Muscle layer of colon (tissue), 2 donors: ENCODE data around the gene SUGCT.

Source experiments
- H3K27ac ChIP-seq: one replicate; pipeline ENCODE4 v1.7.0; 2013; ENCODE audit warnings: low read depth, mild to moderate bottlenecking, low read length, moderate library complexity
- H3K27me3 ChIP-seq, 2 donors: one replicate each; pipeline ENCODE4 v1.7.0; 2013; ENCODE audit warnings: low read length in 2 of 2, mild to moderate bottlenecking in 2 of 2; ENCODE audit not compliant: insufficient read depth in 2 of 2, control insufficient read depth in 1 of 2
- H3K36me3 ChIP-seq: one replicate; pipeline ENCODE4 v1.7.0; 2013; ENCODE audit warnings: mild to moderate bottlenecking, low read length; ENCODE audit not compliant: insufficient read depth
- H3K4me1 ChIP-seq: one replicate; pipeline ENCODE4 v1.7.0; 2013; ENCODE audit warnings: mild to moderate bottlenecking, low read length; ENCODE audit not compliant: insufficient read depth
- H3K4me3 ChIP-seq, 2 donors: one replicate each; pipeline ENCODE4 v1.7.0; 2013; ENCODE audit warnings: low read length in 2 of 2, low read depth in 1 of 2, mild to moderate bottlenecking in 1 of 2, moderate library complexity in 1 of 2
- H3K9ac ChIP-seq: one replicate; pipeline ENCODE4 v1.7.0; 2013; ENCODE audit warnings: low read length
- H3K9me3 ChIP-seq: one replicate; pipeline ENCODE4 v1.7.0; 2013; ENCODE audit warnings: mild to moderate bottlenecking, low read length
- donor health status: abdominal sarcoma.
- donor health status: Adenocarcinoma of cecum.

Gene SUGCT

GRCh38 chr7:40306596-40306995 is 171.8 kb downstream of the SUGCT start:
- Histone ChIP-seq H3K27me3 (no peaks in the 10 kb centered on the region), H3K9me3 (no peaks in the 10 kb centered on the region), H3K9ac (no peak overlapping the region), H3K27ac (no peak overlapping the region), H3K4me3 (no peak overlapping the region), H3K4me1 (no peaks in the 10 kb centered on the region), H3K36me3 (no peaks in the 10 kb centered on the region)

DNA sequence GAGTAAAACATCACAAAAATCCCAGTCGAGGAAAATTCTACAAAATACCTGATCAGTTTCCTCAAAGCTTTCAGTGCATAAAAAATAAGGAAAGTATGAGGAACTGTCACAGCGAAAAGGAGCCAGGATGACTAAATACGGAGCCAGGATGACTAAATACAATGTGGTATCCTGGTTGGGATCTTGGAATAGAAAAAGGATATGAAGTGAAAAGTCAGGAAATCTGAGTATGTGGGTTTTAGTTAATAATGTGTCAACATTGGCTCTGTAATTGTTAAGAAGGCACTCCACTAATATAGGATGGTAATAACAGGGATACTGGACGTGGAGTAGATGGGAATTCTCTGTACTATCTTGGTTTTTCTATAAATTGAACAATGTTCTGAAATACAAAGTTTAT is 175.5 kb downstream of the SUGCT start:
- H3K27ac ChIP-seq, result no peak overlapping the region
- H3K4me1 ChIP-seq, result no peaks in the 10 kb centered on the region
- no peak overlapping the region for H3K9ac ChIP-seq
- no peaks in the 10 kb centered on the region for H3K9me3 ChIP-seq
- H3K36me3 ChIP-seq, result no peaks in the 10 kb centered on the region
- H3K4me3 ChIP-seq, result no peak overlapping the region
- no peaks in the 10 kb centered on the region for H3K27me3 ChIP-seq

GRCh38 chr7:40311307-40311706 is 176.5 kb downstream of the SUGCT start:
- no peaks in the 10 kb centered on the region for H3K4me1 ChIP-seq
- H3K27me3 ChIP-seq, result no peaks in the 10 kb centered on the region
- H3K9me3 ChIP-seq, result no peaks in the 10 kb centered on the region
- H3K4me3 ChIP-seq, result no peak overlapping the region
- H3K9ac ChIP-seq, result no peak overlapping the region
- no peak overlapping the region for H3K27ac ChIP-seq
- no peaks in the 10 kb centered on the region for H3K36me3 ChIP-seq

DNA sequence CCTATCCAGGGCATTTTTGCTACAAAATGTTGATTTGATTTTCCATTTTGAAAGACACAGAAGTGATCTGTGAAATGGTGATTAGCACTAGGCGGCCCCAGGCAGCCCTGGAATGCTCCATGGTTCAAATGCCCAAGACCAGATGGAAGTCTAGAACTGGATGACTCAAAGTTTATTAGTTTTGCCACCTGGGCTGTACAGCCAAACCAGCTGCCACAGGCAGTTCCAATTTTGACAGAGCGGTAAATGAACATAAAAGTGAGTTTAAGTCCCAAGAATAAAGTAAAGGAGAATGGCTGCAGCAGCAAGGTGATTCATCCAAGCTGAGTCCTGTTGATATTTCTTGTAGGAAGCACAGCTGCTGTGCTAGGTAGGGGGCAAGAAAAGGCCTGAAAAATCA is 180.5 kb downstream of the SUGCT start:
- Histone ChIP-seq H3K27me3 (no peaks in the 10 kb centered on the region), H3K36me3 (no peaks in the 10 kb centered on the region), H3K4me1 (no peaks in the 10 kb centered on the region), H3K9ac (no peak overlapping the region), H3K27ac (no peak overlapping the region), H3K4me3 (no peak overlapping the region), H3K9me3 (no peaks in the 10 kb centered on the region)

GRCh38 chr7:40316176-40316575 is 181.4 kb downstream of the SUGCT start:
- H3K9me3 ChIP-seq, result no peaks in the 10 kb centered on the region
- no peaks in the 10 kb centered on the region for H3K27me3 ChIP-seq
- H3K4me1 ChIP-seq, result no peaks in the 10 kb centered on the region
- no peaks in the 10 kb centered on the region for H3K36me3 ChIP-seq
- no peak overlapping the region for H3K4me3 ChIP-seq
- H3K9ac ChIP-seq, result no peak overlapping the region
- H3K27ac ChIP-seq, result no peak overlapping the region

DNA sequence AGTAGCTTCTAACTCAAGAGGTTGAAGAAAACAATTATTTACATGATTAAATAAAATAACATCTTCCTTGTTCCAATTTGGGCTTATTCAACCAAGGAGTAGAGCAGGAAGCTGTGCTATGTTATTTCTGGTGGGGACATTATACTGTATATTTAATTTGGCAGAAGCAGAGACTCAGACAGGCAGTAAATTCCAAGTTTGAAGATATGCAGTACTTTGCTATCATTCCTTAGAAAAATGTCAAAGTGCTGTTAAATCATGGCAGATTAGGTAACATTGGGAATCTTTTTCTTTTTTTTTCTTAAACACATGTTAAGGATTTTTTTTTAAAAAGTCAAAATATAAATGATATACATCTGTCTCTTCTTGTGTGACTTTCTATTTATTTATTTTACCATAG is 190.1 kb downstream of the SUGCT start:
- H3K27me3 ChIP-seq, result no peaks in the 10 kb centered on the region
- H3K9ac ChIP-seq, result no peak overlapping the region
- no peak overlapping the region for H3K4me3 ChIP-seq
- H3K27ac ChIP-seq, result no peak overlapping the region
- no peaks in the 10 kb centered on the region for H3K36me3 ChIP-seq
- no peaks in the 10 kb centered on the region for H3K9me3 ChIP-seq
- H3K4me1 ChIP-seq, result no peaks in the 10 kb centered on the region

DNA sequence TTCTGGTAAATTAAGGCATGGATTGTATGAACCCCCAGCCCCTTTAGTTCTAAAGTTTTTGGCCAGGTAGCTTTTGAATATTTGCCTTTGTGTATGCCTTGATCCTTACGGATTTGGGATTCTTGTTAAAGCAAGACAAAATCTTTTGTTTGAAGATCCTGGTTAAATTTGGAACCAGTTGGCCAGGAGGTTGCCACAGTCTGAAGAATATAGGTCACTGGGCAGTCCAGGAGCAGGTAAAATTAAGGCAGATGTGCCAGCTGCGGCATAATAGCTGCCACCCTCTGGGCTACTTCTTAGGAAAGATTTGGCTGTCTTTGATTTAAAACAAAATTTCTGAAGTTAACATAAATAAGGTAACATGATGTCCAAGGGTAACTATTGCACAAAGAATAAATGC is 192.3 kb downstream of the SUGCT start:
- H3K36me3 ChIP-seq, result no peaks in the 10 kb centered on the region
- H3K27ac ChIP-seq, result no peak overlapping the region
- no peaks in the 10 kb centered on the region for H3K9me3 ChIP-seq
- no peaks in the 10 kb centered on the region for H3K27me3 ChIP-seq
- H3K4me1 ChIP-seq, result no peaks in the 10 kb centered on the region
- no peak overlapping the region for H3K9ac ChIP-seq
- no peak overlapping the region for H3K4me3 ChIP-seq

DNA sequence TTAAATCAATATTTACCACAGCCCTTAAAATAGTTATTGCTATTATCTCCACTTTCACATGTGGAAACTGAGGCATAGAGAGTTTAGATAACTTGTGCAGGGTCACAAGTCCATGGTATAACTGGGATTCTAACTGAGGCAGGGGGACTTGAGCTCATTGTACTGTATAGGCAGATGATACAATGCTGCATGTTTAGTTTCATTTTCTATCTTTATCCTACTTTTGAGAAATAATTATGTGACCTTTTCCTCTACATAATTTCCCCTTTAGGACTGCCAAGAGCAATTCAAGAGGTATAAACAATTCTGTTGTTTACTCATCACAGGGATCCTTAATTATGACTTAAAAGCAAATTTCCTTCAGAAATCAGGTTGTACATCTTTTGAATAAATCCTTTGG is 193.1 kb downstream of the SUGCT start:
- no peaks in the 10 kb centered on the region for H3K9me3 ChIP-seq
- no peak overlapping the region for H3K4me3 ChIP-seq
- no peaks in the 10 kb centered on the region for H3K36me3 ChIP-seq
- no peak overlapping the region for H3K27ac ChIP-seq
- no peaks in the 10 kb centered on the region for H3K27me3 ChIP-seq
- no peaks in the 10 kb centered on the region for H3K4me1 ChIP-seq
- no peak overlapping the region for H3K9ac ChIP-seq

DNA sequence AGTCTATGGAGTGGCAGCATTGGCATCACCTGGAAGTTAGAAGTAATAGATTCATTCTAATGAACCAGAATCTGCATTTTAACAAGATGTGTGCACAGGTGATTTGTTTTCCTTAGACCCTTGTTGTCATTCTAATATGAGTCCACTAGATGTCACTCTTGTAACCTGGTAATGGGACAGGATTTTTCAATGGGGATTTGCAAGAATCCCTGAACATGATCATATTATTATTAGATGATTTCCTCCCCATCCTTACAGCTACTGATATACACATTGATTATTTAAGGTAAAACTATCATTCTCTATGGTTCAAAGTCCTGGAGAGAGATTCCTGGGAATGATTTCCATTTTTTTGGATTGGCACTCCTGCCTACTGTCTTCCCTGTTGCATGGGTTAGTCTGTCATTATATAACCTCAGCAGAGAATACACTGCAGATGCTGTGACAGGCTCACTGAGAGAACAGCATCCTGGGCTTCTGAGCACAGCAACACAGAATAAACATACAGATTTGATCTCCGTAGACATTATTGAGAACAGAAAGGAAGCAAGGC is 194.9 kb downstream of the SUGCT start:
- H3K27ac ChIP-seq, result no peak overlapping the region
- H3K9me3 ChIP-seq, result no peaks in the 10 kb centered on the region
- no peak overlapping the region for H3K4me3 ChIP-seq
- H3K4me1 ChIP-seq, result no peaks in the 10 kb centered on the region
- no peaks in the 10 kb centered on the region for H3K27me3 ChIP-seq
- no peak overlapping the region for H3K9ac ChIP-seq
- no peaks in the 10 kb centered on the region for H3K36me3 ChIP-seq

DNA sequence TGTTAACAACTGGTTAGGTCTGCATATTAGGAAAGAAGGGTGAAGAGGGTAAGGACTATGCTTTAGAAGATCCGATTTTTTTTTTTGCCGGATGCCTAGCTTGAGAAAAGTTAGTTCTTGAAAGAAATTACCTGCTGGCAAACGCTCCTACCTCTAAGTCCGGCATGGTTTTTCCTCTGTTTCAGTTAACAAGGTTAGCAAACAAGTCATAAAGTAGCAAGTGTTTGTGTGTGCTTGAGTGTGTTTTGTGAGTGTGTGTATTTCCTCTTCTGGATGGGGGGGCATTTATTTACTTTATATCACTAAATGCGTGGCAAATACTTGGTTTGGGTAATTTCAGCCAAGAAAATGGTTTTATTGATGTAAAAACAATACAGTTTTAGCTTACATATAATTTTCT is 195.6 kb downstream of the SUGCT start:
- H3K9me3 ChIP-seq, result no peaks in the 10 kb centered on the region
- no peaks in the 10 kb centered on the region for H3K36me3 ChIP-seq
- H3K27me3 ChIP-seq, result no peaks in the 10 kb centered on the region
- H3K4me3 ChIP-seq, result no peak overlapping the region
- no peak overlapping the region for H3K27ac ChIP-seq
- H3K9ac ChIP-seq, result no peak overlapping the region
- H3K4me1 ChIP-seq, result no peaks in the 10 kb centered on the region

- no peaks in the 10 kb centered on the region for H3K36me3 ChIP-seq
- no peak overlapping the region for H3K9ac ChIP-seq
- no peaks in the 10 kb centered on the region for H3K4me1 ChIP-seq
- no peaks in the 10 kb centered on the region for H3K27me3 ChIP-seq
- no peak overlapping the region for H3K27ac ChIP-seq
- no peaks in the 10 kb centered on the region for H3K9me3 ChIP-seq
- no peak overlapping the region for H3K4me3 ChIP-seq
These were observed 197.1 kb downstream of the SUGCT start for GRCh38 chr7:40331915-40332314.

GRCh38 chr7:40332516-40332915 is 197.7 kb downstream of the SUGCT start:
- no peaks in the 10 kb centered on the region for H3K9me3 ChIP-seq
- no peaks in the 10 kb centered on the region for H3K27me3 ChIP-seq
- H3K4me3 ChIP-seq, result no peak overlapping the region
- H3K9ac ChIP-seq, result no peak overlapping the region
- H3K27ac ChIP-seq, result no peak overlapping the region
- no peaks in the 10 kb centered on the region for H3K36me3 ChIP-seq
- no peaks in the 10 kb centered on the region for H3K4me1 ChIP-seq
